ENCODE results near the gene EDN2.

DNA sequence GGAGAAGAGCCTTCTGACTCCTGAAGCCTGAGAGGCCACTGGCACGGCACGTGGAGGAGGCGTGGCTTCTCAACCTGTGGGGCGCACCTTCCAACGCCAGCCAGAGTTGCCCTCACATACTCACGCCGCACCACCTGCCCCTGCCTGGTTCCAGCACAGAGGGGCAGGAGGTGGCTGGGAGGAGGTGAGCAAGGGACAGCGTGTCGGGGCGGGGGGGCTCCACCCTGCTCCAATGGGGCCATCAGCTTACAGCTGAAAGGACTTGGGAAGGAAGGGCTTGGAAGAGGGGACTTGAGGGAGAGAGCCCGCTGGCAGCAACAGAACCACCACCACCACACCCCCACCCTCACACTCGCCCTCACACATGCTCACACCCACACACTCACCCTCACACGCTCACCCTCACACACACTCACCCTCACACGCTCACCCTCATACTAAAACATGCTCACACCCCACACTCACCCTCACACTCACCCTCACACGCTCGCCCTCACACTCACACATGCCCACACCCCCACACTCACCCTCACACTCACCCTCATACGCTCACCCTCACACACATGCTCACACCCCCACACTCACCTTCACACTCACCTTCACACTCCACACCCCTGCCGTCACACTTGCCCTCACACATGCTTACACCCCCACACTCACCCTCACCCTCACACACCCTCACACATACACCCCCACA, 41.6 kb upstream of the EDN2 start:
- TF ChIP-seq POLR2AphosphoS5 (IDR thresholded peaks at IDR 0.05) (no peak), EZH2 (IDR thresholded peaks at IDR 0.05; ENCODE audit: borderline replicate concordance, insufficient read depth, low read length, poor library complexity, severe bottlenecking) (no peak)
